CD4-positive, alpha-beta T cell (primary cell): ENCODE data around the gene PTDSS2. TPM values are rescaled to one million over a fixed set of nuclear protein-coding genes. Genes with fewer than 3 reads are reported as not detected.

ENCODE experiments used
- ATAC-seq: fragments of 200-7000 bp; cut with Tn5 transposase; one replicate; pipeline ENCODE4 v1.10.0; 2022; ENCODE audit warnings: mild to moderate bottlenecking; ENCODE audit not compliant: poor library complexity
- CTCF ChIA-PET: fragments of 350-600 bp; sonication (Branson Sonifier 250); formaldehyde crosslinking; loops from one replicate; lab custom pipeline; 2021; ENCODE audit warnings: antibody characterized with exemption, inconsistent platforms; lab: Charles Lee
- POLR2A ChIA-PET: fragments of 350-600 bp; sonication (Branson Sonifier 250); formaldehyde crosslinking; loops from one replicate; lab custom pipeline; 2021; ENCODE audit warnings: antibody characterized with exemption, inconsistent platforms; lab: Charles Lee
- DNase-seq, 14 experiments: peaks; one replicate each; pipeline ENCODE4 v3.0.0-alpha.2; 2013 to 2020; ENCODE audit warnings: mixed read lengths in 2 of 14
- H3K27ac ChIP-seq, 2 donors: one replicate each; pipeline versions ENCODE4 v1.5.1 to v1.7.0; 2013; ENCODE audit warnings: low read length in 2 of 2, low read depth in 1 of 2, mild to moderate bottlenecking in 1 of 2
- H3K27me3 ChIP-seq, 2 experiments: 1 replicate in 1 of 2; 2 replicates in 1 of 2; pipeline versions ENCODE4 v1.6.1 to v1.7.0; 2013; ENCODE audit warnings: low read length in 2 of 2, control low read depth in 1 of 2, mild to moderate bottlenecking in 1 of 2, moderate library complexity in 1 of 2; ENCODE audit not compliant: insufficient read depth in 2 of 2, control insufficient read depth in 1 of 2
- H3K36me3 ChIP-seq: one replicate; pipeline ENCODE4 v1.6.1; 2013; ENCODE audit warnings: low read length, control low read depth; ENCODE audit not compliant: insufficient read depth
- H3K4me1 ChIP-seq: one replicate; pipeline ENCODE4 v1.6.1; 2013; ENCODE audit warnings: low read length, control low read depth; ENCODE audit not compliant: insufficient read depth
- H3K4me3 ChIP-seq: one replicate; pipeline ENCODE4 v1.5.1; 2013; ENCODE audit warnings: mild to moderate bottlenecking, low read length, moderate library complexity
- H3K9me3 ChIP-seq, 2 experiments: 1 replicate in 1 of 2; 2 replicates in 1 of 2; pipeline versions ENCODE4 v1.6.1 to v1.7.0; 2013; ENCODE audit warnings: low read length in 2 of 2, mild to moderate bottlenecking in 2 of 2, control low read depth in 1 of 2, moderate library complexity in 1 of 2; ENCODE audit not compliant: control insufficient read depth in 1 of 2, insufficient read depth in 1 of 2
- H3K27ac Mint-ChIP-seq: one replicate; pipeline ENCODE4 v1.8.0; 2020; ENCODE audit warnings: mixed read lengths
- H3K27me3 Mint-ChIP-seq: one replicate; pipeline ENCODE4 v1.8.0; 2021; ENCODE audit warnings: mixed read lengths
- H3K36me3 Mint-ChIP-seq: one replicate; pipeline ENCODE4 v1.8.0; 2021; ENCODE audit warnings: low read depth, mixed read lengths
- H3K4me1 Mint-ChIP-seq: one replicate; pipeline ENCODE4 v1.8.0; 2021; ENCODE audit warnings: low read depth, mixed read lengths
- H3K4me3 Mint-ChIP-seq: one replicate; pipeline ENCODE4 v1.8.0; 2020; ENCODE audit warnings: mild to moderate bottlenecking, mixed read lengths
- H3K9me3 Mint-ChIP-seq: one replicate; pipeline ENCODE4 v1.8.0; 2020; ENCODE audit warnings: mixed read lengths
- intact Hi-C, 2 experiments: fragments of 100-400 bp; cut with DNase I in 1 of 2; cut with micrococcal nuclease in 1 of 2; formaldehyde crosslinking; loops; one replicate each; pipeline versions ENCODE4 v1.15.1 to v1.9.0; 2023 to 2025; cut with DNase I, micrococcal nuclease
- total RNA-seq, 174 experiments: library from RNA in 2 of 174; stranded (reverse) in 2 of 174; gene quantifications; one replicate each; pipeline ENCODE4 v1.2.3 and lab custom pipeline; 2021 to 2026
- TF ChIP-seq, protein P1 (sequence below): fragments of 200-600 bp; IDR thresholded peaks from one replicate; pipeline ENCODE4 v1.8.0; 2022; ENCODE audit warnings: antibody characterized with exemption, mild to moderate bottlenecking

PTDSS2 gene
- total RNA-seq, 2 experiments from 2014 or later = 15.2 to 18.4 TPM

DNA sequence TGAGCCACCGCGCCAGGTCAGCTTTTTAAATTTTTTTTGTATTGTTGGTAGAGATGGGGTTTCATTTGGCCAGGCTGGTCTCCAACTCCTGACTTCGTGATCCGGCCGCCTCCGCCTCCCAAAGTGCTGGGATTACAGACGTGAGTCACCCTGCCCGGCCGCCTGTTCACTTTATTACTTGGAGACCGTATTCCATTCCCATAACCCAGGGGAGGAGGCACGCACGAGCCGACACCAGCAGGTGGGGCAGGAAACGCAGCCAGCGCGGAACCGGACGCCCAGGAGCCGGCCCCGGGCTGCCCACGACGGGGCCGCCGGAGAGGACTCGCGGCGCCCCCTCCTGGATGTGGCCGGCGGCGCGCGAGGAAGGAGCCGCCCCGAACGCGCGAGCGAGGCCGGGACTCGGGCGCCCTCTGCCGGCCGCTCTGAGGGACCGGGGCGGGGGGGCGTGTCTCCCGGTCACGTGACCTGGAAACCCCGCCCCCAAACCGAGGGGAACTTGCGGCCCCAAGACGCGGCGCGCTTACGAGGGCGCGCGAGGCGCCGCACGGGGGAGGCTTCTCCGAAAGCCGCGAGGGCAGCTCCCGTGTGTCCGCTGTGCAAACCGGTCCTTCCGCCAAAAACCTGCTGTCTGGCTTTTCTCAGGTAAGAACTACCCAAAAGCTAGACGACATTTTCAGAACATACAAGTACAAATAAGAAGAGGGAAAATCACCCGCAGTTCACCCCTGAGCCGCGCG is 68.6 kb downstream of the PTDSS2 start:
- TF ChIP-seq, protein P1, sequence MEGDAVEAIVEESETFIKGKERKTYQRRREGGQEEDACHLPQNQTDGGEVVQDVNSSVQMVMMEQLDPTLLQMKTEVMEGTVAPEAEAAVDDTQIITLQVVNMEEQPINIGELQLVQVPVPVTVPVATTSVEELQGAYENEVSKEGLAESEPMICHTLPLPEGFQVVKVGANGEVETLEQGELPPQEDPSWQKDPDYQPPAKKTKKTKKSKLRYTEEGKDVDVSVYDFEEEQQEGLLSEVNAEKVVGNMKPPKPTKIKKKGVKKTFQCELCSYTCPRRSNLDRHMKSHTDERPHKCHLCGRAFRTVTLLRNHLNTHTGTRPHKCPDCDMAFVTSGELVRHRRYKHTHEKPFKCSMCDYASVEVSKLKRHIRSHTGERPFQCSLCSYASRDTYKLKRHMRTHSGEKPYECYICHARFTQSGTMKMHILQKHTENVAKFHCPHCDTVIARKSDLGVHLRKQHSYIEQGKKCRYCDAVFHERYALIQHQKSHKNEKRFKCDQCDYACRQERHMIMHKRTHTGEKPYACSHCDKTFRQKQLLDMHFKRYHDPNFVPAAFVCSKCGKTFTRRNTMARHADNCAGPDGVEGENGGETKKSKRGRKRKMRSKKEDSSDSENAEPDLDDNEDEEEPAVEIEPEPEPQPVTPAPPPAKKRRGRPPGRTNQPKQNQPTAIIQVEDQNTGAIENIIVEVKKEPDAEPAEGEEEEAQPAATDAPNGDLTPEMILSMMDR = peak; percentile 96
- intact Hi-C loops = loop anchor here (1.0 to 10.0 kb wide), 3 partner anchors 11 to 214 kb away; partner anchors contain the start of genes IFITM2 (in 1 of the 2), LRRC56 (in 1 of the 2) and RNH1 (in 1 of the 2)
- Histone ChIP-seq H3K27ac (peak overlapping the region in 1 of 2 donors; percentile 41), H3K9me3 (peaks cover 6 to 16% of the 10 kb centered on the region in 2 experiments), H3K27me3 (no peaks in the 10 kb centered on the region), H3K4me3 (peak overlapping the region; percentile 43), H3K36me3 (no peaks in the 10 kb centered on the region), H3K4me1 (peaks cover 8% of the 10 kb centered on the region)
- Mint-ChIP-seq H3K27ac (no peak overlapping the region), H3K4me1 (peaks cover 4% of the 10 kb centered on the region), H3K9me3 (peaks cover 2% of the 10 kb centered on the region), H3K4me3 (peak overlapping the region; percentile 85), H3K27me3 (no peaks in the 10 kb centered on the region), H3K36me3 (peaks cover 8% of the 10 kb centered on the region)
- ChIA-PET POLR2A (interaction anchor here (0.6 to 3.4 kb wide), 6 partner anchors 12 to 104 kb away, joined by 3 to 23 read pairs (median 3); partner anchors contain the start of genes RNH1 and SIGIRR), CTCF (interaction anchor here (0.6 to 1.7 kb wide), 10 partner anchors 9 to 268 kb away, joined by 3 to 10 read pairs (median 3); partner anchors contain the start of genes LRRC56, PTDSS2, RNH1 and TMEM80)
- ATAC-seq = peak; percentile 94
- peak; percentile 79 to 95 (median 86) for DNase-seq

DNA sequence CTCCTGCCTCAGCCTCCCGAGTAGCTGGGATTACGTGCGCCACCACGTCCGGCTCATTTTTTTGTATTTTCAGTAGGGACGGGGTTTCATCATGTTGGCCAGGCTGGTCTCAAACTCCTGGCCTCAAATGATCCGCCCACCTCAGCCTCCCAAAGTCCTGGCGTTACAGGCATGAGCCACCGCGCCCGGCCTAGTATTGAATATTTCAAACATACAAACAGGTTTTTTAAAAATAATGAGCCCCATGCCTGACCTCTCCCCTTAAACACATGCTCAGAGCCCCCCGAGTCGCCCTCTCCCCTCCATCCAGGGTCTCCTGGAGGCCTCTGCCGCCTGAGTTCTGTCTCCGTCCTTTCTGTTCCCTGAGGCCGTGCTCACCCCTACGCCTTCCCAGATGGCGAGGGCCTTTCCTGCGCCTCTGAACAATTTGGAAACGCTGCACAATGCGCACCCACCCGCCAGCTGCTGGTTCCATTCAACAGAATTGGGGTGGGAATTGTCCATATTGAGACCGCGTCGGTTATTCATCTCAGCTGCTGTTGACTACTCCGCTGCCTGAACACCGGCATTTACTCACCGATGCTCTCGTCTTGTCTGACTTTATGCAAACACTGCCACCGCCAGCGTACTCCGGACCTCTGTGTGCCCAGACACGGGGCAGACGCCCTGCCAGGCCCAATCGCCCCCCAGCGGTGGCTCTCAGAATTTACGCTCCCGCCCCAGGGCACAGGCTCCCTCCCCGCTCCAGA is 70.5 kb downstream of the PTDSS2 start:
- TF ChIP-seq, protein P1 = no peak
- Histone ChIP-seq H3K27ac (no peak overlapping the region), H3K27me3 (no peaks in the 10 kb centered on the region), H3K9me3 (peaks cover 6 to 16% of the 10 kb centered on the region in 2 experiments), H3K36me3 (no peaks in the 10 kb centered on the region), H3K4me3 (no peak overlapping the region), H3K4me1 (peaks cover 8% of the 10 kb centered on the region)
- H3K27me3 Mint-ChIP-seq = no peaks in the 10 kb centered on the region
- H3K4me3 Mint-ChIP-seq = peak overlapping the region; percentile 20
- ChIA-PET CTCF (interaction anchor here (0.6 kb wide), 1 partner anchor 254 kb away, joined by 3 read pairs; no protein-coding TSS in a partner anchor), POLR2A (interaction anchor here (0.9 kb wide), 1 partner anchor 14 kb away, joined by 4 read pairs; no protein-coding TSS in a partner anchor)
- intact Hi-C loops = no loop called here
- peaks cover 4% of the 10 kb centered on the region for H3K4me1 Mint-ChIP-seq
- peaks cover 2% of the 10 kb centered on the region for H3K9me3 Mint-ChIP-seq
- DNase-seq = no peak
- H3K36me3 Mint-ChIP-seq = no peaks in the 10 kb centered on the region
- no peak overlapping the region for H3K27ac Mint-ChIP-seq
- ATAC-seq = no peak

DNA sequence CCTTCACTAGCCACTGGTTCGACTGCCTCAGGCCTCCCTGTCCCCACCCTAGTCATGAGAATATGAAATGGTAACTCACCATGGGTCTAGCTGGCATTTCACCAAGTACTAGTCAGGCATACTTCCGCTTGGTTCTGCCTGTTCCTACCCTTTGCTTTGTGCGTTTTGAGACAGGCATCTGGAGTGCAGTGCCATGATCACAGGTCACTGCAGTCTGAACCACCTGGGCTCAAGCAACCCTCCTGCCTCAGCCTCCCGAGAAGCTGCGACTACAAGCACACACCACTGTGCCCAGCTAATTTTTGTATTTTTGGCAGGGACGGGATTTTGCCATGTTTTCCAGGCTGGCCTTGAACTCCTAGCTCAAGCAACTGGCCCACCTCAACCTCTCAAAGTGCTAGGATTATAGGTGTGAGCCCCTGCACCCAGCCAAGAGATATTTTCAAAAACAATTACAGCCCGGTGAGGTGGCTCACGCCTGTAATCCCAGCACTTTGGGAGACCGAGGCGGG is 71.2 kb downstream of the PTDSS2 start:
- Histone ChIP-seq H3K9me3 (peaks cover 6 to 14% of the 10 kb centered on the region in 2 experiments), H3K27ac (no peak overlapping the region), H3K27me3 (no peaks in the 10 kb centered on the region), H3K4me1 (peaks cover 8% of the 10 kb centered on the region), H3K4me3 (no peak overlapping the region), H3K36me3 (no peaks in the 10 kb centered on the region)
- H3K27ac Mint-ChIP-seq = no peak overlapping the region
- POLR2A ChIA-PET = interaction anchor here (0.9 kb wide), 1 partner anchor 15 kb away, joined by 4 read pairs; no protein-coding TSS in a partner anchor
- no peak for DNase-seq
- CTCF ChIA-PET = no interaction called here
- H3K27me3 Mint-ChIP-seq = no peaks in the 10 kb centered on the region
- no peak overlapping the region for H3K4me3 Mint-ChIP-seq
- H3K9me3 Mint-ChIP-seq = peaks cover 2% of the 10 kb centered on the region
- H3K36me3 Mint-ChIP-seq = no peaks in the 10 kb centered on the region
- peaks cover 4% of the 10 kb centered on the region for H3K4me1 Mint-ChIP-seq
- intact Hi-C loops = no loop called here
- ATAC-seq = no peak
- TF ChIP-seq, protein P1 = no peak
